NOMO-1 treated with DMSO at 0.1 percent for 48 hours (cell line): ENCODE measurements around the gene MYEOV.

Experiments used
- DNase-seq: peaks from one replicate; lab custom pipeline; 2025; ENCODE audit not compliant: unreplicated experiment; lab: John Stamatoyannopoulos, UW

MYEOV gene

GRCh38 chr11:69265210-69265609 is 28.7 kb upstream of the MYEOV start:
- DNase-seq: no peak

DNA sequence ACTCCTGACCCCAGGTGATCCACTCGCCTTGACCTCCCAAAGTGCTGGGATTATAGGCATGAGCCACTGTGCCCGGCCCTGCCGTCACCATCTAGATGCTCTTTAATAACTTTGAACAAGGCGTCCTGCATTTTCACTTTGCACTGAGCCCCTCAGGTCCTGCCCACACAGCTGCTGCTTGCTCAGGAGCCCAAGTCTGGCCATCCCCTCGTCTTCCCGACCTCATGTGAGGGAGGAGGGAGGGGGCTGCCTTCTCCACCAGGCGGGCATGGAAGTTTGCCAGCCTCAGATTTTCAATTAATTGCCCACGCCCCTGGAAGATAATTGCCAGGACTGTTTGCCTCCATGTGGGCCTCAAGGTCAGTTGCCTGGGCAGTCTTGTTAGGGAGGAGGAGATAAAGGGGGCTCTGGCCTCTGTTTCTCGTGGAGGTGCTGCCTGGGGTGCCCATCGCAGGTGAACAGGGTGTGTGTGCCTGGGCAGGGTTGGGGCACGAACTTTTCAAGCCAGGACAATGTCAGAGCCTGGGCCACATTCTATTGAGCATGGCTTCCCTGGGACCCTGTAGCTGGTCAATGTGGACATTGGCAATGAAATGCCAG is 27.9 kb upstream of the MYEOV start:
- no peak for DNase-seq

DNA sequence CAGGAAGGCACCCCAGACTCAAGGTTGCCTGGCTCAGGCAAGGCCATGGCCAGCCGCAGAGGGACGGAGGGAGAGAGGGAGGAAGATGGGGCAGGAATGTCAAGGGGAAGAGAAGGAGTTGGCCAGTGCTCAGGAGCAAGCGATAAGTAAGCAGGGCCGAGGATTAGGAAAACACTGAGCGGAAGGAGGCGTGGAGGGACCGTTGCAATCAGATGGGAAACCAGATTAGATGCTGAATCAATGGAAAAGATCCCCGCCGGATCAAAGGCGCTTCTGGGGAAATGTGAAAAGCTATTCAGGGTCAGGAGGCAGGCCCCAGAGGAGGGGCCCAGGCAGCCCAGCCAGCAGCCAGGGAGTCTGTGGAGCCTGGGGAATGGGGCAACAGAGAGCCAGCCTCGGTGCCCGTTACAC is 26.6 kb upstream of the MYEOV start:
- no peak for DNase-seq

GRCh38 chr11:69268911-69269310 is 25.0 kb upstream of the MYEOV start:
- no peak for DNase-seq

DNA sequence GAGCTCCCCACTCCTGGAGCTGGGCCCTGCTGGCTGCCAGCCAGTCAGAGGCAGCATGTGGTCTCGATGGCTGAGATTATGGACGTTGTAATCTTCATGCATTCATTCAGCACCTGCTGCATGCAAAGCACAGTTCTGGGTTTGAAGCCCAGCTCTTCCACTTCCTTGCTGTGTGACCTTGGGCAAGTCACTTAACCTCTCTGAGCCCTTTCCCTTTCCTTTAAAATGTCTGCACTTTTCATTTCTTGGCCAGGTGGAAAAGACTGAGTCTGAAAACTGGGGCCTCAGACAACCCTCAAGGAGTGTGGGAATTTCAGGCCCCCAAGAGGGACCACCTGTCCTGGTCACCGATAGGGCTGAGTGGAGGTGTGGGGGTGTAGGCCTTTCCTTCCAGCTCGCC is 24.6 kb upstream of the MYEOV start:
- no peak for DNase-seq

DNA sequence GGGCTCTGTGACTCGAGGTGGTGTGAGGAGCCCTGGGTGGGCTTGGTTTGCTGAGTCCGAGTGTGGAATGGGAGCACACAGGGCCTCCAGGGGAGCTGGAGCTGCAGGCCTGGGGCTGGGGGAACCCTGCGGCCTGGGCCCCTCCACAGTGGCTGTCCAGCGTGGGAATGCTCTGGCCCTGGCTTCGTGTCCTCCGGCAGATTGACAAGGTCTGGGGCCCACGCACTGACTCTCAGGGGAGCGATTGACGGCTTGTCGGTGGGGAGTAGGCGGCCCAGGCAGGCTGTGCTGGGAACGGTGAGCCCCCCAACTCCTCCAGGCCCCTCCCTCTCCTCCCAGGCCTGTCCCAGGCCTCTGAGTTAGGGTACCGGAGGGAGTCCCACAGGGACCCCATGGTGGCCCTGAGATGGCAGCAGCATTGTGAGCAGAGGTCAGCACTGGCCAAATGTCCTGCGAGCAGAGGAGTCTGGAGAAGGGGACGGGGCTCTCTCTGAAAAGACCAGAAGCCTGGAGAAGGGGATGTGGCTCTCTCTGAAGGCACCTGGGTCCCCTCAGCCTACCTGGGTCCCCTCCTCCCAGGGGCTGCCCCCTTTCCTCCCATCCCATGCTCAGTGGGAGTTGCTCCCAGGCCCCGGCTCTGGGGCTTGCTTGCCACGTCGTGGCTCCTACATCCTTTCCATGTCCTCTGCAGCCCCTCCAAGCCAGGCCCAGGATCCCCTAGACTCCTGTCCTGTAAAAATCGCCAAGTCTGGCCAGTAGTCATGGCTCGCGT is 23.8 kb upstream of the MYEOV start:
- no peak for DNase-seq

- no peak for DNase-seq
These were observed 23.0 kb upstream of the MYEOV start for GRCh38 chr11:69270941-69271340.

DNA sequence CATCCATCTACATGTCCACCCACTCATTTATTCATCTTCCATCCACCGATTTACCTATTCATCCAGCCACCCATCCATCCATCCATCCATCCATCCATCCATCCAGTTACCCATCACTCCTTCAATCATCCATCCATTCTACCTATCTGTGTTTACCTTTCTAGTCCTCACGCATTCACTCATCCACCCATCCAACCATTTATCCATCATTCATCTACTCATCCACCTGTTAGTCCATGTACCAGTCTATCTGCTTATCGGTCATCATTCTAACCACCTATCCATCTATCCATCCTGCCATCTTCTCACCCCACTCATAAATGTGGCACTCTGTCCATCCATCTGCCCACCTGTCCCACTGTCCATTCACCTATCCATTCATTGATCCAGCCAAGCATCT is 21.9 kb upstream of the MYEOV start:
- DNase-seq: no peak

DNA sequence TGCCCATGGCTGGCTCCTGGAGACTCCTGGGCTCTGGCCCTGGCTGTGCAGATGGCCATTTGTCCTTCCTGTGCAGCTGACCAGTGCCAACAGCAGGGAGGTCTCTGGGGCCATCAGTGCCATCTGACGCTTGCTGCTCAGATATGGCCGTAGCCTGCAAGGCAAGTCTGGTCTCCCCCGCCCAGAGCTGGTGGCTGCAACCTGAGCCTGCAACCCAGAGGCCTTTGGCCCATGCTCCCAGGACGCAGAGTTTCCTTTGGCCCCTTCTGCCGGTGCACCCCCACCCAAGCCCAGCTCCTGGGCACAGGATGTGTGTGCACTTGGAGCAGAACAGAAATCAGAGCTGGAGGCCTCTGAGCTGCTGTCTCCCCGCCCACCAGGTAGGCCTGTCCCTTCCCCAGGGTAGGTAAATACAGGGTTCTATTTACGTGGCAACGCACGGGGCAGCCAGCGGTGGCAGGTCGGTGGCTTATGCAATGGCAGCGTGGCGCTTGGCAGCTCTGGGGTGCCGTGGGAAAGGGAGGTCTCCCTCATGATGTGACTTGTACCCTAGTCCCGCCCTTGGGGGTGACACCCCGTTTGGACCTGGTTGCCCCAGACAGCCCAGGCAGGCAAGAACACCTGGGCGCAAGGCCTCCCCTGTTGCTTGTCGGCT is 21.0 kb upstream of the MYEOV start:
- DNase-seq: no peak

- DNase-seq: no peak
These were observed 20.4 kb upstream of the MYEOV start for GRCh38 chr11:69273571-69273970.

- no peak for DNase-seq
These were observed 19.4 kb upstream of the MYEOV start for GRCh38 chr11:69274531-69275016.

- no peak for DNase-seq
These were observed 18.8 kb upstream of the MYEOV start for GRCh38 chr11:69275178-69275577.

- no peak for DNase-seq
These were observed 17.8 kb upstream of the MYEOV start for GRCh38 chr11:69276165-69276564.

DNA sequence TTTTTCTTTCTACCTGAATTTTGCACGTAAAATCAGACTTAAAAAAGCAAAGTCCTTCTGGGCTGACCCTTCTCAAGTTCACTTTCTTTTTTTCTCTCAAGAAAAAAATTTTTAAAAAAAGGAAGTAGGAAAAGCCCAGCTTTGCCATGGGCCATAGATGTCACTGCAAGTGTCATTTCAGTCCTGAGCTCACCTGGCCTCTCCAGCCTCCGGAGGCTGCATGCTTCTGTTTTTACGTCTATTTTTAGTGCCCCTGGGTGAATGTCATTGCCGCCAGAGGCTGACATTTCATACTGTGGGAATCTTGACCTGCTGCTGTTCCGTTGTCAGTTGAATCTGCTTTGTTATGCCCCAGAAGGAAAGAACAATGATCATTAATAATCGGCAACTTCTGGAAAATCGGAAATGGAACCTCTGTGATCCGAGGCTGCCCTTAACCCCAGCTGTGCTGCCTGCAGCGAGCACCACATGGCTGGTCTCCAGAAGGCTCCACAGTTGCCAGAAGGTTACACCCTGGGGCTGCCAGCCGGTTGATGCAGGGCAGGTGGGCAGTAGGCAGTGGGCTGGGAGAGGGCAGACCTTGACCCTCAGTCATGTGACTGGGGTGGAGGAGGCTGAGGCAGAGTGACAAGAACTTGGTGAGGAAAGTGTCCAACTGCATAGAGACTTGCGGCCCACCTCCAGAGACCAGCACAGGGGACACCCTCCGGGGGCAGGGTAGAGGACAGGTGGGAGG is 16.7 kb upstream of the MYEOV start:
- no peak for DNase-seq

DNA sequence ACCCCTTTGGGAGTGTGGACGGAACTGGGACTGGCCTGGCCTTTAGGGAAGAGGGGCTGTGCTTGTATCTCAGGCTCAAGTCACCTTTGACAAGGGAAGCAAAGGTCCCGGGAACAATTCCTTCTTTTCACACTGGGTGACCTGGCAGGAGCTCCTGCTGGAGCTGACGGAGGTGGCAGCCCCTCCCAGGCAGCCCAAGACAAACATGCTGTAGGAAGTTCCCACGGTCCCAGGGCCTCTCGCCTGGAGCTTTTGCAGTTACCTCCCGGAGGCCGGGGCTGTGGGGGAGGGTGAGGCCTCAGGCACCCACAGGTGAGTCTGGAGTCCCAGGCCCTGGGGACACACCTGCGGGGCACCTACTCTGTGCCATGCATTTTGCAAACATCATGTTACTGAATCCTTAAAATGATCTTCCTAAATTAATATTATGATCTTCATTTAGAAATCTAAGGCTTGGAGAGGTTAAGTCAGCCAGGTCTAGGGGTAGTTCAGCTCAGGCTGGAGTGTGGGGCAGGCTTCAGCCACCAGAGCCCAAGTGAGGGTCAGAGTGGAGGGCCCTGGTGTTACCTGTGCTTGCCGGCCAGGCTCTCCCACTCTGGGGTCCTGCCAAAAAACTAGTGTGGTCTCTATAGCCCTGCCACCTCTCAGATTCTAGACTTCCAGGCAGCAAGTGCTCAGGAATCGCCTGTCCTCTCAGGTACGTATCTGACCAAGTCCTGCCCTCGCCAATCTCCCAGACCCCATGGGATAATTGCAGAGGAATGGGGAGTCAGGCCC is 15.7 kb upstream of the MYEOV start:
- no peak for DNase-seq

DNA sequence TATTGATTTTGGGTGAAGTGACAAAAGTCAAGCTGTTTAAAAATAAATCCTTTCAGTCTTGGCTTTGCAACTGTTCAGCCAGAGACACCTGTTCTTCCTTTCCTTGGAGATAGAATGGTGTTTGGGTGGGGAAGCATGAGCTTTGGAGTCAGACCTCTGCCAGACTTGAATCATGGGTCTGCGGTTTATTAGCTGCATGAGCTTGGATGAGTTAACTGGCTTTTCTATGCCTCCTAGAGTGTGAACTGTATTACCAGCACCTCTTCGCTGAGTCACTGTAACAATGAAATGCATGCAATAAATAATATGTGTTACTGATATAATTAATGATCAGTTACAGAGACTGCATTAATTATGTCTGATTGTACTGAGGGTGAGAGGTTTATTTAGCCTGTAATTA is 13.5 kb upstream of the MYEOV start:
- DNase-seq: no peak

- DNase-seq: no peak
These were observed 13.0 kb upstream of the MYEOV start for GRCh38 chr11:69280994-69281393.

- DNase-seq: no peak
These were observed 10.5 kb upstream of the MYEOV start for GRCh38 chr11:69283446-69283845.

- no peak for DNase-seq
These were observed 9.9 kb upstream of the MYEOV start for GRCh38 chr11:69284081-69284511.

GRCh38 chr11:69285091-69285490 is 8.9 kb upstream of the MYEOV start:
- no peak for DNase-seq

DNA sequence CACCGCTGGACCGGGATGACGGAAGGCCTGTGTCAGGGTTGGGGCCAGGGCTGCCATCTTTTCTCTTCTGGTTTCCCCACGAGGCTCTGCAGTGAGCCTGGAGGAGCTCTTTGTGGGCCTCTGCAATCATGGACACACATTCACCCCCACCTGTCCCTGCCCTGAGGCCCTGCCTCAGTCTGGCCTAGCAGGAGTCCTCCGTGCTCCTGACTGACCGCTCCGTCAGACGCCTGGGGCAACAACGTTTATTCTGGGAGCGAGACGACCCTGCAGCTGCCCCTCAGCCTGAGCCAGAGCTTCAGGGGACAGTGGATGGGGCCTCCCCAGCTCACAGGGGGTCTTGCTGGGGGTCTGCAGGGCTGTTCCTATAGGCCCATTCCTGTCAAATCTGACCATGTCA is 8.2 kb upstream of the MYEOV start:
- no peak for DNase-seq
